SK-N-SH treated with all-trans-retinoic acid at 6 μM for 48 hours (cell line): ENCODE results near the gene TMEM132D.

Experiments used
- ATAC-seq: fragments of 200-7000 bp; cut with Tn5 transposase; 3 replicates; pipeline ENCODE4 v1.9.1; 2020; ENCODE audit warnings: mild to moderate bottlenecking, moderate library complexity
- ARNTL ChIP-seq: fragments of 450-650 bp; formaldehyde crosslinking; IDR thresholded peaks from 2 replicates; pipeline ENCODE4 v1.5.0; 2020; ENCODE audit warnings: low read depth, mild to moderate bottlenecking, moderate library complexity, borderline replicate concordance
- BACH2 ChIP-seq: fragments of 250-450 bp; sonication (Bioruptor Pico); IDR thresholded peaks from 2 replicates; pipeline ENCODE4 v1.9.0; 2021; ENCODE audit warnings: mild to moderate bottlenecking, borderline replicate concordance
- CREB5 ChIP-seq: fragments of 250-450 bp; sonication (Bioruptor Pico); IDR thresholded peaks from 2 replicates; pipeline ENCODE4 v1.5.1; 2020; ENCODE audit warnings: low read depth, mild to moderate bottlenecking, moderate library complexity
- CSDC2 ChIP-seq: fragments of 250-450 bp; sonication (Bioruptor Pico); IDR thresholded peaks from 2 replicates; pipeline ENCODE4 v1.5.0; 2020; ENCODE audit warnings: mild to moderate bottlenecking, moderate library complexity
- ESRRG ChIP-seq: fragments of 250-450 bp; sonication (Bioruptor Pico); IDR thresholded peaks from 2 replicates; pipeline ENCODE4 v1.6.1; 2021; ENCODE audit warnings: mild to moderate bottlenecking
- GLIS3 ChIP-seq: fragments of 250-450 bp; sonication (Bioruptor Pico); IDR thresholded peaks from 2 replicates; pipeline ENCODE4 v1.5.0; 2020; ENCODE audit warnings: mild to moderate bottlenecking, moderate library complexity
- ISL1 ChIP-seq: fragments of 250-450 bp; sonication (Bioruptor Pico); IDR thresholded peaks from 2 replicates; pipeline ENCODE4 v2.1.2; 2022; ENCODE audit warnings: mild to moderate bottlenecking, moderate library complexity
- OSR1 ChIP-seq: fragments of 250-450 bp; sonication (Bioruptor Pico); IDR thresholded peaks from 2 replicates; pipeline ENCODE4 v1.8.0; 2022; ENCODE audit warnings: moderate library complexity, mild to moderate bottlenecking, inconsistent platforms
- PATZ1 ChIP-seq: fragments of 250-450 bp; sonication (Bioruptor Pico); IDR thresholded peaks from 2 replicates; pipeline ENCODE4 v1.8.0; 2020; ENCODE audit warnings: mild to moderate bottlenecking, moderate library complexity, borderline replicate concordance
- POU6F1 ChIP-seq: fragments of 250-450 bp; sonication (Bioruptor Pico); IDR thresholded peaks from 2 replicates; pipeline ENCODE4 v1.8.0; 2021; ENCODE audit warnings: low read depth, mild to moderate bottlenecking, moderate library complexity, borderline replicate concordance
- PPARA ChIP-seq: fragments of 250-450 bp; sonication (Bioruptor Pico); IDR thresholded peaks from 2 replicates; pipeline ENCODE4 v1.5.0; 2020; ENCODE audit warnings: mild to moderate bottlenecking, borderline replicate concordance
- RARB ChIP-seq: fragments of 250-450 bp; sonication (Bioruptor Pico); IDR thresholded peaks from 2 replicates; pipeline ENCODE4 v1.8.0; 2021; ENCODE audit warnings: mild to moderate bottlenecking, moderate library complexity
- SNAI2 ChIP-seq: fragments of 250-450 bp; sonication (Bioruptor Pico); IDR thresholded peaks from 2 replicates; pipeline ENCODE4 v1.5.0; 2020; ENCODE audit warnings: mild to moderate bottlenecking, moderate library complexity
- TOX ChIP-seq: fragments of 250-450 bp; sonication (Bioruptor Pico); IDR thresholded peaks from 2 replicates; pipeline ENCODE4 v1.8.0; 2021; ENCODE audit warnings: mild to moderate bottlenecking, moderate library complexity, borderline replicate concordance
- ZC3H10 ChIP-seq: fragments of 250-450 bp; sonication (Bioruptor Pico); IDR thresholded peaks from 2 replicates; pipeline ENCODE4 v1.5.1; 2021; ENCODE audit warnings: mild to moderate bottlenecking, moderate library complexity
- ZFP3 ChIP-seq: fragments of 250-450 bp; sonication (Bioruptor Pico); IDR thresholded peaks from 2 replicates; pipeline ENCODE4 v1.5.0; 2020; ENCODE audit warnings: mild to moderate bottlenecking, moderate library complexity
- ZFP30 ChIP-seq: fragments of 450-650 bp; formaldehyde crosslinking; IDR thresholded peaks from 2 replicates; pipeline ENCODE4 v1.5.0; 2022; ENCODE audit warnings: mild to moderate bottlenecking, moderate library complexity
- ZNF565 ChIP-seq: fragments of 450-650 bp; formaldehyde crosslinking; conservative IDR thresholded peaks from 2 replicates; pipeline ENCODE4 v1.5.0; 2020; ENCODE audit warnings: low read depth, mild to moderate bottlenecking, moderate library complexity
- ZNF70 ChIP-seq: fragments of 450-650 bp; formaldehyde crosslinking; IDR thresholded peaks from 2 replicates; pipeline ENCODE4 v1.5.0; 2020; ENCODE audit warnings: mild to moderate bottlenecking, moderate library complexity
- ZNF8 ChIP-seq: fragments of 450-650 bp; formaldehyde crosslinking; IDR thresholded peaks from 2 replicates; pipeline ENCODE4 v1.5.0; 2020; ENCODE audit warnings: mild to moderate bottlenecking, moderate library complexity

Gene TMEM132D

GRCh38 chr12:129589503-129589902 lies 314.3 kb downstream of the TMEM132D start:
- TF ChIP-seq POU6F1 (no peak), ARNTL (CRISPR knock-in tag) (no peak), CREB5 (CRISPR knock-in tag) (no peak), PPARA (no peak), ZC3H10 (CRISPR knock-in tag) (no peak), PATZ1 (CRISPR knock-in tag) (no peak), OSR1 (CRISPR knock-in tag) (no peak), ZNF8 (CRISPR knock-in tag) (no peak), ESRRG (no peak), ZNF70 (CRISPR knock-in tag) (no peak), RARB (no peak), GLIS3 (CRISPR knock-in tag) (no peak), ZFP30 (CRISPR knock-in tag) (no peak), BACH2 (CRISPR knock-in tag) (no peak), ZNF565 (no peak), CSDC2 (CRISPR knock-in tag) (no peak), ISL1 (no peak)
- TF ChIP-seq, all 23 proteins: peak for 0

GRCh38 chr12:129588142-129588541 lies 315.7 kb downstream of the TMEM132D start:
- no peak for ATAC-seq
- TF ChIP-seq ZC3H10 (CRISPR knock-in tag) (no peak), ZNF565 (no peak), TOX (no peak), ZNF8 (CRISPR knock-in tag) (no peak), GLIS3 (CRISPR knock-in tag) (no peak)

More at GRCh38 chr12:129589503-129589902, 314.3 kb downstream of the TMEM132D start:
- ATAC-seq: no peak

GRCh38 chr12:129585296-129585695 lies 318.5 kb downstream of the TMEM132D start:
- TF ChIP-seq ZC3H10 (CRISPR knock-in tag) (no peak), PATZ1 (CRISPR knock-in tag) (no peak), POU6F1 (no peak), ESRRG (no peak), CREB5 (CRISPR knock-in tag) (no peak), SNAI2 (CRISPR knock-in tag) (no peak), GLIS3 (CRISPR knock-in tag) (no peak), ZNF70 (CRISPR knock-in tag) (no peak), OSR1 (CRISPR knock-in tag) (no peak), ZFP3 (CRISPR knock-in tag) (no peak), BACH2 (CRISPR knock-in tag) (no peak), ISL1 (no peak), ZNF8 (CRISPR knock-in tag) (no peak), ZFP30 (CRISPR knock-in tag) (no peak)
- no peak for ATAC-seq
